Ovary (tissue), 9 donors: ENCODE data around the gene PSMB10. TPM values are rescaled to one million over a fixed set of nuclear protein-coding genes. Genes with fewer than 3 reads are reported as not detected.

Source experiments
- DNase-seq, 5 donors: peaks; one replicate each; pipeline ENCODE4 v3.0.0-alpha.2; 2019 to 2020
- H3K27ac ChIP-seq, 2 donors: fragments of 200-600 bp; one replicate each; pipeline versions ENCODE4 v1.5.1 to v1.8.0; 2019 to 2022
- H3K27me3 ChIP-seq: fragments of 200-600 bp; one replicate; pipeline ENCODE4 v1.8.0; 2022
- H3K36me3 ChIP-seq: fragments of 200-600 bp; sonication (generic); one replicate; pipeline ENCODE4 v1.5.1; 2019
- H3K4me1 ChIP-seq: one replicate; pipeline ENCODE4 v1.8.1; 2013; ENCODE audit warnings: mild to moderate bottlenecking, moderate library complexity; ENCODE audit not compliant: insufficient read depth
- H3K4me3 ChIP-seq: fragments of 200-600 bp; sonication (generic); one replicate; pipeline ENCODE4 v1.5.1; 2017
- H3K9me3 ChIP-seq, 2 donors: fragments of 200-600 bp in 1 of 2; sonication (generic) in 1 of 2; one replicate each; pipeline versions ENCODE4 v1.5.1 to v1.8.1; 2013 to 2019; ENCODE audit warnings: mild to moderate bottlenecking in 1 of 2, moderate library complexity in 1 of 2
- EP300 ChIP-seq: sonication (generic); formaldehyde crosslinking; IDR thresholded peaks from one replicate; pipeline ENCODE4 v1.6.1; 2017; ENCODE audit warnings: antibody characterized with exemption
- POLR2A ChIP-seq: fragments of 450-650 bp; IDR thresholded peaks from one replicate; pipeline ENCODE4 v1.6.1; 2017; ENCODE audit warnings: antibody characterized with exemption, mild to moderate bottlenecking, moderate library complexity
- WGBS, 3 donors: extraction: QIAGEN DNeasy Blood & Tissue Kit in 1 of 3; methylation state at CpG; one replicate each; pipeline versions ENCODE4 v1.1.5 to v1.1.7; 2013 to 2017; 5-methylcytosine and 5-hydroxymethylcytosine counted together
- intact Hi-C, 4 donors: fragments of 100-400 bp; cut with DNase I; formaldehyde crosslinking; loops; one replicate each; pipeline versions ENCODE4 v1.11.0 to v1.15.1; 2022 to 2023
- polyA plus RNA-seq, 2 donors: library from polyadenylated mRNA; stranded (reverse); fragments of 200-250 nt in 1 of 2; fragments of 350-450 nt in 1 of 2; fragmentation: Illumina TruSeq in 1 of 2; extraction: RNeasy Lipid Tissue Mini Kit (QIAGEN cat#74804) in 1 of 2; gene quantifications; one replicate each; pipeline ENCODE4 v1.2.3, GENCODE V29; 2013 to 2014
- total RNA-seq, 7 donors: library from RNA; depleted of rRNA in 2 of 7; stranded (reverse); fragments of >200 nt in 2 of 7; fragmentation: NEBNext Ultra II Directional in 3 of 7; extraction: Animal tissue kit (Norgen Biotek cat#: 25700) in 3 of 7; gene quantifications; one replicate each; pipeline versions ENCODE4 v1.1.0 to v1.2.4, GENCODE V29; 2016 to 2023
- TF ChIP-seq, protein P1 (sequence below), 3 donors: fragments of 450-650 bp in 2 of 3; fragments of 200-600 bp in 1 of 3; IDR thresholded peaks; one replicate each; pipeline versions ENCODE4 v1.5.1 to v1.8.0; 2016 to 2022; ENCODE audit warnings: antibody characterized with exemption in 3 of 3, mild to moderate bottlenecking in 1 of 3
- donor health status: DM: no; HTN: no; CAD: no; lungs with moderate emphysema.
- donor health status: DM: no; HTN: no; CAD: no.
- donor health status: Bipolar disorder and iron deficiency.
- donor health status: DM: yes; HTN: yes; CAD: no.
- donor health status: DM: no; HTN: no; CAD: no.
- donor health status: DM: yes; HTN: yes; CAD: no.

PSMB10 gene
- total and polyA plus RNA-seq, 9 donors, result 5.8 to 64.4 (median 50.8) TPM

DNA sequence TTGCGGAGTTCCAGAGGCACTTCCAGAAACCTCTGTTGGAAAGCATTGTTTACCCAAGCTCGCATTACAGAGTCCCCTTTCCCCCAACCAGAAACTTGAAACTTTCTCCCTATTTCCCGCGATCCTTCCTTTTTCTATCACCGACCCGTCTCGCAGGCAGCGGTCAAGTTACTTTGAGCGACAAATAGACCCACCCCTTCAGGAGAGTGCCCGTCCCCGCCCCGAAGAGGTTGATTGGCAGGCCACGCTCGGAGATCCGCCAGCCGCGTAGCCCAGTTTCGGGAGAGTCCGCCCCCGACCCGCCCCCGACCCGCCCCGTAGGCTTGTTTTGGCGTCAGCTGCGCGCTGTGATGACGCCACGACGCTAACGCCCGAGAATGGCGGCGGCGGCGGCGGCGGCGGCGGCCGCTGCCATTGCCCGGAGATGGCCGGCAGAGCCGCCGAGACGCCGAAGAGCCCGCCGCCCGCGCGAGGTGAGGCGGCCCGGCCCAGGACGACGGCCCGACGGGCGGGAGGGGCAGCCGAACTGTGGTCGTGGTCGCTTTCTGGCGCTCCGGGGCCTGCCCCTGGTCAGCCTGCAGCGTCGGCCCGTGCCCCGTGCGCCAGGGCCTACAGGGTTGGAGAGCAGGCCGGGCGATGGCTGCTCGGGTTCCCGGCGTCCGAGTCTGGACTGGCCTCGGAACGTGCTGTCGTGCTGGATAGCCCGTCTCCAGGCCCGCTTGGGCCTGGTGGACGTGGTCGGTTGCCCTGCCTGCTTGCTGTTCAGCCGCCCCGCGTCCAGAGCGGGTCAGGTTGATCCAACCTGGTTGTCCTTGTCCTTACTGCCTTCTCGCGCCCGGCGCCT, 43.5 kb downstream of the PSMB10 start, which contains the start of gene PSKH1:
TSS of gene PSKH1 (plus strand) at position 356 of the 844 bp plus-strand sequence. CDS start 15,496 bp downstream, outside the sequence.
- no peaks in the 10 kb centered on the region for H3K27me3 ChIP-seq
- TF ChIP-seq POLR2A (peak; percentile 83), EP300 (no peak)
- TF ChIP-seq, protein P1, sequence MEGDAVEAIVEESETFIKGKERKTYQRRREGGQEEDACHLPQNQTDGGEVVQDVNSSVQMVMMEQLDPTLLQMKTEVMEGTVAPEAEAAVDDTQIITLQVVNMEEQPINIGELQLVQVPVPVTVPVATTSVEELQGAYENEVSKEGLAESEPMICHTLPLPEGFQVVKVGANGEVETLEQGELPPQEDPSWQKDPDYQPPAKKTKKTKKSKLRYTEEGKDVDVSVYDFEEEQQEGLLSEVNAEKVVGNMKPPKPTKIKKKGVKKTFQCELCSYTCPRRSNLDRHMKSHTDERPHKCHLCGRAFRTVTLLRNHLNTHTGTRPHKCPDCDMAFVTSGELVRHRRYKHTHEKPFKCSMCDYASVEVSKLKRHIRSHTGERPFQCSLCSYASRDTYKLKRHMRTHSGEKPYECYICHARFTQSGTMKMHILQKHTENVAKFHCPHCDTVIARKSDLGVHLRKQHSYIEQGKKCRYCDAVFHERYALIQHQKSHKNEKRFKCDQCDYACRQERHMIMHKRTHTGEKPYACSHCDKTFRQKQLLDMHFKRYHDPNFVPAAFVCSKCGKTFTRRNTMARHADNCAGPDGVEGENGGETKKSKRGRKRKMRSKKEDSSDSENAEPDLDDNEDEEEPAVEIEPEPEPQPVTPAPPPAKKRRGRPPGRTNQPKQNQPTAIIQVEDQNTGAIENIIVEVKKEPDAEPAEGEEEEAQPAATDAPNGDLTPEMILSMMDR (IDR thresholded peaks at IDR 0.05), result peak in 2 of 3 donors; percentile 8 to 22
- intact Hi-C loops, result no loop called here

DNA sequence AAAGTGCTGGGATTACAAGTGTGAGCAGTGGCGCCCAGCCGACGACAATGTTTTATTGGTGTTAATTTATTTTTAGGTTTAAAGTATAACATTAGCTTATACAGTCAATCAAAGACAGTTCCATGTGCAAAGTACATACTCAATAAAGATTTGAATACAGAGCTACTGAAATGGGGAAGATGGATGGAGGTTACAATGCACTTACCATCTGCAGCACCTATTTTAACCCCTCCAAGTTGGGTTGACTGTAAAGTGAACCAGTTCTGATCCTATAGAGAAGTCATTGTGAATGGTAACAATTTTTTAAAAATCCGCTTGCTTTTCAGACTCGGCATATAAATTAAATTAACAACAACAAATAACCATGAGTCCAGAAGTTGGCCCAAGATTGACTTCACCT, 44.3 kb downstream of the PSMB10 start:
- 23 to 43% (median 33%) methylated on average over 5 of the region's 5 CpGs for WGBS, 3 donors
- no peaks in the 10 kb centered on the region for H3K9me3 ChIP-seq
- H3K4me3 ChIP-seq, result peak overlapping the region; percentile 38
- peaks cover 16% of the 10 kb centered on the region for H3K4me1 ChIP-seq
- intact Hi-C loops, result no loop called here
- no peak for TF ChIP-seq EP300
- H3K27me3 ChIP-seq, result no peaks in the 10 kb centered on the region
- peak overlapping the region in 1 of 2 donors; percentile 11 for H3K27ac ChIP-seq
- no peaks in the 10 kb centered on the region for H3K36me3 ChIP-seq
- DNase-seq, result no peak

More for the DNA sequence above, 43.5 kb downstream of the PSMB10 start, which contains the start of gene PSKH1:
- Histone ChIP-seq H3K4me3 (peak within 1 kb of the TSS; percentile 89), H3K4me1 (peaks cover 16% of the 10 kb centered on the region), H3K27ac (peak within 1 kb of the TSS; percentile 90 to 94), H3K9me3 (no peaks in the 10 kb centered on the region), H3K36me3 (no peaks in the 10 kb centered on the region)
- WGBS, 3 donors, result 0 to 1% (median 1%) methylated on average over 51 to 90 of the region's 90 CpGs
- DNase-seq, result peak; percentile 96 to 97 (median 97)

DNA sequence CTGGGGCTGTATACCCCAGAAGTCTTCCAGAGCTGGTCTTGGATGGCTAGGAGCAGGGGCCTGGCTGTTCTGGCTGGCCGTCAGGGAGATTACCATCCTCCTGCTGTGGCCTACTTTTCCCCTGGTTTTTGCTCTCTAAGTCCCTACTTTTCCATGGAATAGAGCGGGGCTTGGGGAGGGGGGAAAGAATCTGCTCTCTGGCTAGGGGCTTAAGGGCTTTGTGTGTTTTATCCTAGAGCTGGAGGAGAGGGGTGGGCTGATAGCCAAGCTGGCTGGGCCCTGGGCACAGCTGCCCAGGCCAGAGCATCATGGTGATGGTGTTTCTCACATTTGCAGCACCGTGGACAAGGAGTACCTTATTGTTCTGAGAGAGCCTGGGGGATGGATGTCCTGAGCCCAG, 48.3 kb downstream of the PSMB10 start:
- no peaks in the 10 kb centered on the region for H3K9me3 ChIP-seq
- no peak for DNase-seq
- H3K4me1 ChIP-seq, result peaks cover 6% of the 10 kb centered on the region
- intact Hi-C loops, result no loop called here
- TF ChIP-seq, protein P1 (IDR thresholded peaks at IDR 0.05), result no peak
- TF ChIP-seq EP300, result no peak
- TF ChIP-seq POLR2A, result no peak
- no peak overlapping the region for H3K27ac ChIP-seq
- H3K27me3 ChIP-seq, result no peaks in the 10 kb centered on the region
- H3K4me3 ChIP-seq, result no peak overlapping the region
- 77 to 86% (median 84%) methylated on average over 3 of the region's 3 CpGs for WGBS, 3 donors
- no peaks in the 10 kb centered on the region for H3K36me3 ChIP-seq

DNA sequence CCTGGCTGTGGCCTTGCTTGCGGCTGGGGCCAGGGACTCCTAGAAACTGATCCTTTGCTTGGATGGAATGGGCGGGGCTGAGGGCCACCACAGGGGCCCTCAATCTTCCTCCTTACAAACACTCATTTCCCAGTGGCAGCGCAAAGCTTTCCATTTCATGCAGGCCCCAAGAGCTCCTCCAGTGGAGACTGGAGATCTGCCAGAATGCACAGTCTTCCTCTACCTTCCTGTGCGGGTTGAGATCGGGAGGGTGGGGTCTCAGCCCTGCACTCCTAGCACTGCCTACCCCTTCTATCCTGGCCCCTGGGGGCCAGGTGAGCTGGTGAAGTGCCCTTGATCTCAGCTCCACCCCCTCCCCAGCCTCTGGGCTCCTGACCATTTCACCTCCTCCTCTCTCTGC, 50.3 kb downstream of the PSMB10 start:
- TF ChIP-seq, protein P1 (IDR thresholded peaks at IDR 0.05), result no peak
- TF ChIP-seq POLR2A, result no peak
- no peak for TF ChIP-seq EP300
- no peak for DNase-seq
- intact Hi-C loops, result no loop called here
- 91 to 99% (median 92%) methylated on average over 5 of the region's 5 CpGs for WGBS, 3 donors
- Histone ChIP-seq H3K4me3 (no peak overlapping the region), H3K4me1 (peaks cover 6% of the 10 kb centered on the region), H3K36me3 (no peaks in the 10 kb centered on the region), H3K27ac (no peak overlapping the region), H3K27me3 (no peaks in the 10 kb centered on the region), H3K9me3 (no peaks in the 10 kb centered on the region)

DNA sequence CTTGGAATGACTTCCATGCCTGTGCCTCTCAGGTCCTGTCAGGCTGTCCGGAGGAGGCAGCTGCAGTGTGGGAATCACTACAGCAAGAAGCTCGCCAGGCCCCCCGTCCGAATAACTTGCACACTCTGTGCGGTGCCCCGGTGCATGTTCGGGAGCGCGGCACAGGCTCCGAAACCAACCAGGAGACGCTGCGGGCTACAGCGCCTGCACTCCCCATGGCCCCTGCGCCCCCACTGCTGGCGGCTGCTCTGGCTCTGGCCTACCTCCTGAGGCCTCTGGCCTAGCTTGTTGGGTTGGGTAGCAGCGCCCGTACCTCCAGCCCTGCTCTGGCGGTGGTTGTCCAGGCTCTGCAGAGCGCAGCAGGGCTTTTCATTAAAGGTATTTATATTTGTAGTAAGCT, 50.7 kb downstream of the PSMB10 start:
- Histone ChIP-seq H3K27me3 (no peaks in the 10 kb centered on the region), H3K4me1 (peaks cover 6% of the 10 kb centered on the region), H3K27ac (no peak overlapping the region), H3K36me3 (no peaks in the 10 kb centered on the region), H3K9me3 (no peaks in the 10 kb centered on the region), H3K4me3 (no peak overlapping the region)
- DNase-seq, result no peak
- intact Hi-C loops, result no loop called here
- 91 to 99% (median 96%) methylated on average over 19 of the region's 19 CpGs for WGBS, 3 donors
- TF ChIP-seq, protein P1 (IDR thresholded peaks at IDR 0.05), result no peak
- TF ChIP-seq POLR2A (no peak), EP300 (no peak)
